Measurements from ENCODE around the gene PIBF1. TPM values are rescaled to one million over a fixed set of nuclear protein-coding genes. Genes with fewer than 3 reads are reported as not detected.

Gene PIBF1
- total and polyA plus RNA-seq, 10 of the 15 experiments (the other 5 are each of a cell fraction or from before 2014, with no cell fraction given), result 6.4 to 24.5 (median 11.1) TPM

GRCh38 chr13:72834601-72835000 is 52.7 kb downstream of the PIBF1 start:
- no peaks in the 10 kb centered on the region for H3K27me3 ChIP-seq (replicated peaks in 1 of 2; ENCODE audit: control insufficient read depth in 2 of 2, insufficient read depth in 2 of 2, low read length in 1 of 2)
- ChIA-PET CTCF (no interaction called here), RAD21 (ENCODE audit: unreplicated experiment) (no interaction called here), POLR2A (no interaction called here), SMC1A (ENCODE audit: uncharacterized antibody, unreplicated experiment) (no interaction called here)
- WGBS (ENCODE audit: insufficient coverage, insufficient replicate concordance, low lambda C conversion rate, missing lambda C conversion rate), result 99% methylated on average over 3 of the region's 3 CpGs
- no peak overlapping the region for H2AFZ ChIP-seq (ENCODE audit: control insufficient read depth, low read depth, low read length)
- ATAC-seq (no peak), FAIRE-seq (no peak), DNase-seq (ENCODE audit: low read depth, low spot score) (no peak)
- in situ Hi-C loops (cut with MboI) (no loop called here), intact Hi-C loops (cut with micrococcal nuclease; ENCODE audit: unreplicated experiment) (no loop called here)
- no peak for TF ChIP-seq TCF7 (IDR thresholded peaks at IDR 0.05; ENCODE audit: borderline replicate concordance)
- no peak for TF ChIP-seq NFYB (IDR thresholded peaks at IDR 0.05; ENCODE audit: insufficient read depth, low read depth, low read length)
- no peak for TF ChIP-seq ZBTB4 (CRISPR knock-in tag; IDR thresholded peaks at IDR 0.05)
- TF ChIP-seq HDAC2 (IDR thresholded peaks at IDR 0.05), result no peak
- no peak for TF ChIP-seq ATF3 (IDR thresholded peaks at IDR 0.05; ENCODE audit: borderline replicate concordance, extremely low read depth, low read depth, low read length)
- TF ChIP-seq SIX5 (IDR thresholded peaks at IDR 0.05; ENCODE audit: low read depth, low read length, severe bottlenecking), result no peak
- TF ChIP-seq USF2 (IDR thresholded peaks at IDR 0.05; ENCODE audit: borderline replicate concordance, low read depth, low read length), result no peak
- no peak for TF ChIP-seq NR2F1 (conservative IDR thresholded peaks at IDR 0.05)
- TF ChIP-seq MYC (IDR thresholded peaks at IDR 0.05; ENCODE audit: insufficient read depth, insufficient read length, insufficient replicate concordance, low read length, severe bottlenecking), result no peak
- no peak for TF ChIP-seq SUPT20H (IDR thresholded peaks at IDR 0.05; ENCODE audit: borderline replicate concordance, control insufficient read depth, low read depth, low read length)
- no peak overlapping the region for H3K9ac ChIP-seq (ENCODE audit: control insufficient read depth, insufficient read depth, low read length)
- no peak overlapping the region for H3K27ac ChIP-seq (ENCODE audit: control insufficient read depth, insufficient read depth)
- H4K20me1 ChIP-seq (ENCODE audit: control insufficient read depth, insufficient read depth), result no peaks in the 10 kb centered on the region
- H3K4me3 ChIP-seq, result no peak overlapping the region
- H3K4me2 ChIP-seq (ENCODE audit: control insufficient read depth, insufficient read depth), result no peak overlapping the region
- H3K36me3 ChIP-seq (ENCODE audit: control insufficient read depth in 2 of 2, insufficient read depth in 2 of 2, low read length in 1 of 2), result peaks cover 0 to 6% of the 10 kb centered on the region in 2 experiments; a peak in 1 of 4 replicates
- H3K79me2 ChIP-seq (ENCODE audit: control insufficient read depth, insufficient read depth, low read length), result no peaks in the 10 kb centered on the region
- no peaks in the 10 kb centered on the region for H3K4me1 ChIP-seq (ENCODE audit: control insufficient read depth, insufficient read depth, low read length)
- H3K9me3 ChIP-seq (replicated peaks; ENCODE audit: control insufficient read depth, insufficient read depth, low read length), result no peaks in the 10 kb centered on the region
- BruUV-seq (replicated peaks), result no TSS peak

Measured in GM12878 (cell line).